ENCODE results near the gene FRAT2. TPM values are rescaled to one million over a fixed set of nuclear protein-coding genes. Genes with fewer than 3 reads are reported as not detected.
A peak's percentile ranks its signal among the peaks of the same experiment; 100 is the strongest.

The FRAT2 gene
- total and polyA plus RNA-seq, 2 donors (not counting 3 experiments of a cell fraction or from before 2014, with no cell fraction given) = 6.6 to 11.3 TPM

DNA sequence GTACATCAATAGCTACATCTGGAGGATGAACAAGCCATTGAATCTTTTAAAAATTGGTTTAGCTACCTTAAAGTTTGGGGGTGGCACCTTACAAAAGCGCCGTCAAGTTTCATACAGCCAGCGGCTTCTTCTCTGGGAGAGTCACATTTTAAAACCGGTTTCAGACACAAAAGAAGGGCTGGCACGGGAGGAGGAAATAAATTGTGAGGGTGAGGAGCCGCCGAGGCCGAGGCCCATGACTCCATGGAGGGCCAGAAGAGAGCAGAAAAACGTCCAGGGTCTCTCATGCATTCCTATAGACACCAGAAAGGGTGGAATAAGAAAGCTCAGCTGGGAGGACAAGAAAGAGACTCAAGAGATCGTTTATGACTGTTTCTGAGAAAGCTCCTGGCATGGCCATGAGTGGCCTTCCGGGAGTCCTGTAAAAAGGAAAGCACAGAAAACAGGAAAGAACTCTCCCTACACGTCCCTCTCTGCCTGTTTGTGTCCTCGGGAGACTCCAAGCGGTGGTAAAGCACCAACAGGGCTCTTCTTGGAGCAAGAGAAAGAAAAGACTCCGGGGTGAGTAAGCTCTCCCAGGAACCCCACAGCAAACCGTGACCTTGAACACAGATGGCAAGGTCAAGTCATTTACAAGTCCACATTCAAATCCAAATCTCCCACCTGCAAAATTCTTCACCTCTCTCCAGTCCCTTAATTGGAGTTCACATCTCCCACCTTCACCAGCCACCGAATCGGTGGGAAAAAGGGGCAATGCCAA, 1.8 kb downstream of the FRAT2 start:
- H4K20me1 ChIP-seq (replicated peaks; ENCODE audit: control insufficient read depth, extremely low read depth, insufficient read depth, low read length) = no peaks in the 10 kb centered on the region
- intact Hi-C loops (cut with micrococcal nuclease) (loop anchor here (1.0 to 10.0 kb wide), 5 partner anchors 11 to 258 kb away; partner anchors contain the start of gene ARHGAP19), dilution Hi-C loops (cut with MboI; ENCODE audit: extremely low pct_ligation_motif_present, low sequenced_read_pairs) (no loop called here)
- H3K79me2 ChIP-seq (ENCODE audit: control insufficient read depth, insufficient read depth, low read length) = peaks cover 24% of the 10 kb centered on the region
- peak overlapping the region; percentile 88 for H3K4me2 ChIP-seq (ENCODE audit: insufficient read depth, low read length)
- FAIRE-seq (peak; percentile 98), DNase-seq (ENCODE audit: low read depth, low spot score) (peak; percentile 82)
- peaks cover 16 to 22% of the 10 kb centered on the region in 2 experiments for H3K27me3 ChIP-seq (ENCODE audit: control insufficient read depth in 2 of 2, insufficient read depth in 2 of 2, low read length in 2 of 2)
- no peaks in the 10 kb centered on the region for H3K9me1 ChIP-seq (replicated peaks; ENCODE audit: control insufficient read depth, extremely low read depth, insufficient read depth, low read length)
- peak overlapping the region; percentile 97 for H3K9ac ChIP-seq (replicated peaks; ENCODE audit: extremely low read depth, insufficient read depth, low read length)
- H3K36me3 ChIP-seq (ENCODE audit: control insufficient read depth in 2 of 2, extremely low read depth in 1 of 2, insufficient read depth in 2 of 2, low read length in 2 of 2) = peaks cover 0 to 5% of the 10 kb centered on the region in 2 experiments
- TF ChIP-seq, protein P1, sequence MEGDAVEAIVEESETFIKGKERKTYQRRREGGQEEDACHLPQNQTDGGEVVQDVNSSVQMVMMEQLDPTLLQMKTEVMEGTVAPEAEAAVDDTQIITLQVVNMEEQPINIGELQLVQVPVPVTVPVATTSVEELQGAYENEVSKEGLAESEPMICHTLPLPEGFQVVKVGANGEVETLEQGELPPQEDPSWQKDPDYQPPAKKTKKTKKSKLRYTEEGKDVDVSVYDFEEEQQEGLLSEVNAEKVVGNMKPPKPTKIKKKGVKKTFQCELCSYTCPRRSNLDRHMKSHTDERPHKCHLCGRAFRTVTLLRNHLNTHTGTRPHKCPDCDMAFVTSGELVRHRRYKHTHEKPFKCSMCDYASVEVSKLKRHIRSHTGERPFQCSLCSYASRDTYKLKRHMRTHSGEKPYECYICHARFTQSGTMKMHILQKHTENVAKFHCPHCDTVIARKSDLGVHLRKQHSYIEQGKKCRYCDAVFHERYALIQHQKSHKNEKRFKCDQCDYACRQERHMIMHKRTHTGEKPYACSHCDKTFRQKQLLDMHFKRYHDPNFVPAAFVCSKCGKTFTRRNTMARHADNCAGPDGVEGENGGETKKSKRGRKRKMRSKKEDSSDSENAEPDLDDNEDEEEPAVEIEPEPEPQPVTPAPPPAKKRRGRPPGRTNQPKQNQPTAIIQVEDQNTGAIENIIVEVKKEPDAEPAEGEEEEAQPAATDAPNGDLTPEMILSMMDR (IDR thresholded peaks at IDR 0.05; ENCODE audit: extremely low read depth in 1 of 2, insufficient read depth in 1 of 2, low read depth in 1 of 2, low read length in 2 of 2) = peak; percentile 10 to 21
- TF ChIP-seq POLR2AphosphoS5 (IDR thresholded peaks at IDR 0.05; ENCODE audit: insufficient read depth, low read depth, low read length) (no peak), FOS (IDR thresholded peaks at IDR 0.05; ENCODE audit: borderline replicate concordance, insufficient read depth, low read length) (peak; percentile 22)
- H2AFZ ChIP-seq (ENCODE audit: low read depth, low read length) = peak overlapping the region; percentile 72
- ChIA-PET POLR2A (interaction anchor here (3.4 kb wide), 1 partner anchor 13 kb away, joined by 10 read pairs; the partner anchor contains the start of gene FRAT1), CTCF (interaction anchor here (0.7 to 4.4 kb wide), 23 partner anchors 10 to 307 kb away, joined by 3 to 73 read pairs (median 7); partner anchors contain the start of genes ARHGAP19, FRAT1 and RRP12)
- TSS peak; percentile 51 for BruUV-seq (replicated peaks)
- peak overlapping the region; percentile 75 for H3K27ac ChIP-seq (ENCODE audit: insufficient read depth, low read depth, low read length)
- peak overlapping the region; percentile 62 to 84 (median 80) for H3K4me3 ChIP-seq (replicated peaks in 1 of 3; ENCODE audit: insufficient read depth in 1 of 3, low read depth in 1 of 3, low read length in 3 of 3)
- H3K4me1 ChIP-seq (ENCODE audit: control insufficient read depth, extremely low read depth, insufficient read depth, low read length) = peaks cover 11% of the 10 kb centered on the region
- H3K9me3 ChIP-seq (replicated peaks; ENCODE audit: control insufficient read depth, insufficient read depth, low read length) = no peaks in the 10 kb centered on the region

Data from endothelial cell of umbilical vein (primary cell).